Lower leg skin (tissue), 3 donors: ENCODE measurements around the gene KCNK4.
"Not testable (repeated sequence)": the region's sequence is repeated elsewhere in the genome, so short reads cannot be mapped to it uniquely, and the experiment has no call there.

Experiments
- POLR2A ChIP-seq, 2 donors: fragments of 450-650 bp; IDR thresholded peaks; one replicate each; pipeline ENCODE4 v1.6.1; 2016 to 2017; ENCODE audit warnings: antibody characterized with exemption in 2 of 2, mild to moderate bottlenecking in 1 of 2, moderate library complexity in 1 of 2
- TF ChIP-seq, protein P1 (sequence below), 3 donors: fragments of 450-650 bp; IDR thresholded peaks; one replicate each; pipeline ENCODE4 v1.5.1; 2016; ENCODE audit warnings: antibody characterized with exemption in 3 of 3, mild to moderate bottlenecking in 3 of 3, moderate library complexity in 2 of 3

GRCh38 chr11:64323984-64324383 is 32.9 kb downstream of the KCNK4 start:
- TF ChIP-seq, protein P1, sequence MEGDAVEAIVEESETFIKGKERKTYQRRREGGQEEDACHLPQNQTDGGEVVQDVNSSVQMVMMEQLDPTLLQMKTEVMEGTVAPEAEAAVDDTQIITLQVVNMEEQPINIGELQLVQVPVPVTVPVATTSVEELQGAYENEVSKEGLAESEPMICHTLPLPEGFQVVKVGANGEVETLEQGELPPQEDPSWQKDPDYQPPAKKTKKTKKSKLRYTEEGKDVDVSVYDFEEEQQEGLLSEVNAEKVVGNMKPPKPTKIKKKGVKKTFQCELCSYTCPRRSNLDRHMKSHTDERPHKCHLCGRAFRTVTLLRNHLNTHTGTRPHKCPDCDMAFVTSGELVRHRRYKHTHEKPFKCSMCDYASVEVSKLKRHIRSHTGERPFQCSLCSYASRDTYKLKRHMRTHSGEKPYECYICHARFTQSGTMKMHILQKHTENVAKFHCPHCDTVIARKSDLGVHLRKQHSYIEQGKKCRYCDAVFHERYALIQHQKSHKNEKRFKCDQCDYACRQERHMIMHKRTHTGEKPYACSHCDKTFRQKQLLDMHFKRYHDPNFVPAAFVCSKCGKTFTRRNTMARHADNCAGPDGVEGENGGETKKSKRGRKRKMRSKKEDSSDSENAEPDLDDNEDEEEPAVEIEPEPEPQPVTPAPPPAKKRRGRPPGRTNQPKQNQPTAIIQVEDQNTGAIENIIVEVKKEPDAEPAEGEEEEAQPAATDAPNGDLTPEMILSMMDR (IDR thresholded peaks at IDR 0.05), result not testable (repeated sequence)
- not testable (repeated sequence) for TF ChIP-seq POLR2A (IDR thresholded peaks at IDR 0.05)
